GM19455 (cell line): Measurements from ENCODE around the gene ENGASE.

Experiments
- ATAC-seq: cut with Tn5 transposase; IDR thresholded peaks from one replicate; pipeline ENCODE4 v1.9.1; 2021; ENCODE audit not compliant: unreplicated experiment

The ENGASE gene

GRCh38 chr17:79091226-79091670 is 16.6 kb downstream of the ENGASE start:
- ATAC-seq: no peak

- no peak for ATAC-seq
Observed at GRCh38 chr17:79092567-79092966, 17.9 kb downstream of the ENGASE start.

GRCh38 chr17:79093270-79093669 is 18.6 kb downstream of the ENGASE start:
- ATAC-seq: no peak

- ATAC-seq: no peak
Observed at GRCh38 chr17:79094261-79094660, 19.6 kb downstream of the ENGASE start.

- ATAC-seq: no peak
Observed at GRCh38 chr17:79095345-79096055, 20.9 kb downstream of the ENGASE start.

GRCh38 chr17:79096477-79096876 is 21.9 kb downstream of the ENGASE start:
- ATAC-seq: no peak

DNA sequence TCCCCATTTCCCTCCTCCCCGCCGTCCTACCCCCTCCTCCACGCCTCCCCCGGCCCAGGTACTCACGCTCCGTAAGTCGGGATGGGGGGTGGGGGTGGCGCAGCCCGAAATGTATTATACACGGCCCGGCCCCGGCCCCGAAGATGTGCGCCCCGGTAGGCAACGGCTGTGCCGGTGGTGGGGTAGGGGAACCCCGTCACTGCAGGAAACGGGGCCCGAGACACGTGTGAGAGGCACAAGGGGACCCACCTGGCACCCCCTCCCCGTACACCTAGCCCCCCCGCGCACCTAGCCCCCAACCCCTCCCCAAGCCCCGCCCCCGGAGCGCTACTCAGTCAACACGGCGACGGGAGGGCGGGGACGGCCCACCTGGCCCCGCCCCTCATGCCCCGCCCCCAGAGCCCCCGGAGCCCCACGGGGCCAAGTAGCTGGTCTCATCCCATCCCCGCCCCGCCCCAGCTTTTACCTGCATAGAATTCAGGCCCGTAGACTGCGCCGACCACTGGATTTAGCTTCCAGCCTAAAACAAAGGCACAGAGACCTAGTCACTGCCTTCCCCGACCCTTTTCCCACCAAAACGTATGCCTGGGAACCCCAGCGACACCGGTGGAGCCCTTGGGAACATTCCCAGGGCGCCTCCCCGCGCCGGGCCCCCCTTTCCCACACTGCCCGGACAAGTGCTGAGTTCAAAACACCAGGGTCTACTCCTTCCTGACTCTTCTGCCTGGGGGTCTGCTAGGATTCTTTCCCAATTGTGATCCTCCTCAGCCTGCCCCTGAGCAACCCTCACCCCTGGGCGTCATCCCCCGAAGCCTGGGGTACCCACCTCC is 22.8 kb downstream of the ENGASE start:
- ATAC-seq: no peak

GRCh38 chr17:79098282-79098867 is 23.8 kb downstream of the ENGASE start:
- no peak for ATAC-seq

DNA sequence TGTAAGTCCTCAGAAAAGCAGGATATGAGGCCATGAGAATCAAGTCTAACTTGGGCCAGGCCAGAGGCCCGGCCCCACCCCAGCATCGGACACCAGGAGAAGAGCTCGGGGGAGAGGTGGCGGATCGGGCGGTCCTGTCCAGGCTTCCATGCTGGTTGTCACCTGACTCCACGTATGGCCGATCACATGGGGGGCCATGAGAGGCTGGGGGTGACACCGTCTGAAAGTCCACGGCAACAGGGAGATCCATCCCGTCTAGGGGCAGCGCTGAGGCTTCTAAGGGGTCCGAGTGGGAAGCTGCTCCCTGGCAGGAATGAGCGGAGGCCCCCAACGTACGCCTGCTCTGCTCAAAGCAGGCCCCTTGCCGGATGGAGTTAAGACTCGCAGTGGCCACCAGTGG is 25.8 kb downstream of the ENGASE start:
- ATAC-seq: no peak

GRCh38 chr17:79101111-79101673 is 26.6 kb downstream of the ENGASE start:
- ATAC-seq: no peak

DNA sequence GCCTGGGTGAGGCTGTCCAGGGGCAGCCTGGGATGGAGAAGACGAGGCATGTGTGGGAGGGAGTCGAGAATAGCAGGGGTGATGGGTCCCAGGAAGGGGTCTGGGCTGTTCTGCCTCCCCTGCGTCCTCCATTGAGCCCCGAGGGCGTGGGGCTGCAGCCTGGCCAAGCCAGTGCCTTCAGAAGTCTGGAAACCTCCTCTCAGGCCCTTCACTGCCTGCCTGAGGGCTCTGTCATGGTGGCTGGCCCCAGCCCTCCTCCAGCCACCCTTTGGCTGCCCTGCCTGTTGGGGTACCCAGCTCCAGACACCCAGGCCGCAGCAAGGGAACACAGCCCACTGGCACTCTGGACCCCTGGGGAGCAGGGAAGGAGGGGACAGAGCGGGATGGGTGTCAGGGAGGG is 27.6 kb downstream of the ENGASE start:
- no peak for ATAC-seq

DNA sequence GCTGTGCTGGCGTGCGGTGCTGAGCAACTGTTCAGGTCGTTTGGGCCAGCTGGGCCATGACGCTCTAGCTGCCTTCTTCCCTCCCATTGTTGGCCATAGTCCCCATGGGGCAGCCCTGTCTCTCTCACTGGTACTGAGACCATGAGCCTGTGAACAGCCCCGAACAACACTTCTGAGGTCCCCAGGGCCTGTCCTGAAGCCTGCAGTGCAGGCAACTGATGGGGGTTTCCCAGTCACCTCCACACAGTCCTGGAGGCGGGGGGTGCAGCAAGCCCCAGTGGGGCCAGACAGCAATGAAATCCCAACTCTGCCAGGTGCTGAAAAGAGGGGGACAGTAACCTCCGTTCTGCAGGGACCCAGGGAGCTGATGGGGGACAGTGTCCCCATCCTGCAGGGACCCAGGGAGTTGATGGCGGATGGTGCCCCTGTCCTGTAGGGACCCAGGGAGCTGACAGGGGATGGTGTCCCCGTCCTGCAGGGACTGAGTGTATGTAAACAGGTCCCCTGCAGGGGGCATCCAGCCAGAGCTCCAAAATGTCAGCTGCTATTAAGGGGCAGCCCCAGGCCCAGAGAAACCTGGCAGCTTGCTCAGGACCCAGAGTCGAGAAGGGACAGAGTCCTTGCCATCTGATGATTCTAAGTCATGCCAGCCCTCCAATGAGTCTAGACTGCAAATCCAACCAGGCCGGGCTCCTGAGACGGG is 30.4 kb downstream of the ENGASE start:
- no peak for ATAC-seq

DNA sequence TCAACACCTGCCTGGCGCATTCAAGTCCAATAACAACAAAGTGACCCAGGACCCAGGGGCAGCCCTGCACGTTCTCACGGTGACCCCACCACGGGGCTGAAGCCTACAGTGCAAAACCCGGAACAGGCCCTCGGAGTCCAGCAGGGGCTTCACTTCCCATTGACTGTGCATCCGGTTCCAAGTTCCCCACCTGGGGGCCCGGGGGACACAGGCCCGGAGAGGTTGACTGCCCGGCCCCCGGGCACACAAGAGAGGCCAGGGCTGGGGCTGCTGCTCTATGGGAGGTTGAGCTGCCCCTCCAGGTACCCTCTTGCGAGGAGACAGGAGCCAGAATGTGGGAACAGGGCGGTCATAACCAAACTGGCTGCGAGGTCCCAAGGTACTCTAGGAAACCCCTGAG is 31.3 kb downstream of the ENGASE start:
- no peak for ATAC-seq

- no peak for ATAC-seq
Observed at GRCh38 chr17:79106958-79107357, 32.3 kb downstream of the ENGASE start.

DNA sequence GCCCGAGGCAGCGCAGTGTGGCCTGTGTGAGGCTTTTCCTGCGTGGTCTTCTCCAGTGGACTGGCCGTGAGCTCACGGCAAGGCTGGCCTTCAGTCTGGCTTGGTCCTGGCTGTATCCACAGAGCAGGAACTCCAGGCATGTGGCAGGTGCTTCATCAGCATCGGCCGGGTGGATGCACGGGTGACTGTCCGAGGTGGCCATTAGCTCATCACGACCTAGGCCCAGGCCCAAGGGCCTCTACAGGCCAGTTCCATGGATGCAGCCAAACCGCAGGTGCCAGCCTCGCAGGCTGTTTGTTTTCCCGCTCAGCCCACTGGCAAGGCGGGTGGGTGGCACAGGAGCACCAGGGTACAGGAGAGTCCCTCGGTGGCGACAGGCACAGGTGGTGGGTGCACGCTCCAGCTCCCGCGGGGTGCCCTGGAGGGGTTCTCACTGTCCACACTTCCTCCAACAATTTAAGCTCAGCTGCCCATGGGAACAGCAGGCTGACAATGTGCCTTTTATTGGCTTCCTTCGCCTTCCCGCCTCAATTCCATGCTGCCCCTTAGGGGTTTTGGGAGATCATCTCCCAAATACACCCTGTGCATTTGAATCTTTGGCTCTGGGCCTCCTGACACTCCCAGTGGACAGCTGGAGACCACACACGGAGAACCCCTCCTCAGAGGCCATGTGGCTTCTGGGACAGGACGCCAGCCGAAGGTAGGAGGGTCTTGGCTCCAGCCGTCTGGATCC is 33.0 kb downstream of the ENGASE start:
- ATAC-seq: no peak

- no peak for ATAC-seq
Observed at GRCh38 chr17:79108232-79108850, 33.7 kb downstream of the ENGASE start.

GRCh38 chr17:79108870-79109269 is 34.2 kb downstream of the ENGASE start:
- ATAC-seq: no peak

GRCh38 chr17:79109584-79109983 is 35.0 kb downstream of the ENGASE start:
- ATAC-seq: no peak

DNA sequence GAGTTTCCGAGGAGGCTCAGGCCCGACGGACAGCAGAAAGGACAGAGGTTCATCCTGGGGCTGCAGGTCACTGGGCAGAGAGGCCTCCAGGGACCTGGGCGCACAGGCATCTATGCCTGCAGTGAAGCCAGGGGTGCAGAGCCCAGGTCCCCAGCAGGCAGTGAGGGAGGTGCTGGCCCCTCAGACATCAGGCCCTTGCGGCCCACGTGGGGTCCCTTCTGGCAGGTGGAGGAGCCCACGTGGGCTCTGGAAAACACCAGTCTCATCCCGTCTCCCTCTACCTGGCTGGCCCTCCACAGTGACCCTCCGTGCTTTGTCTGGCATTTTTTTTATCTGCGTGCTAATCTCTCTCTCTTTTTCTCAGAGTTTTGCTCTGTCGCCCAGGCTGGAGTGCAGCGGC is 36.5 kb downstream of the ENGASE start:
- ATAC-seq: no peak

GRCh38 chr17:79112471-79112870 is 37.8 kb downstream of the ENGASE start:
- no peak for ATAC-seq
